ENCODE results near the gene ETV5. TPM values are rescaled to one million over a fixed set of nuclear protein-coding genes. Genes with fewer than 3 reads are reported as not detected.

The ETV5 gene
- total RNA-seq, 8 experiments from 2014 or later, result 4.0 to 36.7 (median 10.8) TPM

- Histone ChIP-seq H3K27ac (no peak overlapping the region), H3K4me1 (replicated peaks in 1 of 2) (peaks cover 0 to 2% of the 10 kb centered on the region in 2 donors), H3K4me3 (no peak overlapping the region)
- in situ Hi-C loops (cut with MboI; ENCODE audit: low pct_unique_long_range_greater_than_20kb in 2 of 9, low sequenced_read_pairs in 9 of 9, unreplicated experiment in 9 of 9), result loop anchor here in 1 of 9 experiments (25.0 kb wide), 1 partner anchor 131 kb away; no protein-coding TSS in a partner anchor
- ATAC-seq (replicated peaks in 6 of 8), result no peak
- 68 to 100% (median 90%) methylated on average over 1 to 5 of the region's 5 CpGs; no CpG with 5 or more reads in 3 of the 10 experiments for WGBS, 10 experiments
Observed at GRCh38 chr3:186118692-186119091, 9.8 kb upstream of the ETV5 start.

GRCh38 chr3:186117521-186118134 is 8.7 kb upstream of the ETV5 start:
- no peak for ATAC-seq (replicated peaks in 6 of 8)
- 57 to 100% (median 86%) methylated on average over 1 to 3 of the region's 3 CpGs; no CpG with 5 or more reads in 6 of the 10 experiments for WGBS, 10 experiments
- H3K4me1 ChIP-seq (replicated peaks in 1 of 2), result no peaks in the 10 kb centered on the region
- in situ Hi-C loops (cut with MboI; ENCODE audit: low pct_unique_long_range_greater_than_20kb in 2 of 9, low sequenced_read_pairs in 9 of 9, unreplicated experiment in 9 of 9), result loop anchor here in 1 of 9 experiments (25.0 kb wide), 1 partner anchor 130 kb away; no protein-coding TSS in a partner anchor
- H3K4me3 ChIP-seq, result no peak overlapping the region
- H3K27ac ChIP-seq, result no peak overlapping the region

- ATAC-seq (replicated peaks in 6 of 8), result no peak
- 18 to 92% (median 73%) methylated on average over 1 to 8 of the region's 15 CpGs; no CpG with 5 or more reads in 2 of the 10 experiments for WGBS, 10 experiments
- Histone ChIP-seq H3K4me1 (replicated peaks in 1 of 2) (peaks cover under 1% of the 10 kb centered on the region in 2 donors), H3K27ac (no peak overlapping the region), H3K4me3 (no peak overlapping the region)
- in situ Hi-C loops (cut with MboI; ENCODE audit: low pct_unique_long_range_greater_than_20kb in 2 of 9, low sequenced_read_pairs in 9 of 9, unreplicated experiment in 9 of 9), result loop anchor here in 1 of 9 experiments (25.0 kb wide), 1 partner anchor 128 kb away; no protein-coding TSS in a partner anchor
Observed at GRCh38 chr3:186115239-186115996, 6.5 kb upstream of the ETV5 start.

GRCh38 chr3:186110975-186111974 is 2.4 kb upstream of the ETV5 start:
- in situ Hi-C loops (cut with MboI; ENCODE audit: low pct_unique_long_range_greater_than_20kb in 2 of 9, low sequenced_read_pairs in 9 of 9, unreplicated experiment in 9 of 9), result loop anchor here in 1 of 9 experiments (25.0 kb wide), 1 partner anchor 124 kb away; no protein-coding TSS in a partner anchor
- no peak overlapping the region for H3K27ac ChIP-seq
- peaks cover 5 to 8% of the 10 kb centered on the region in 2 donors for H3K4me1 ChIP-seq (replicated peaks in 1 of 2)
- no peak for ATAC-seq (replicated peaks in 6 of 8)
- WGBS, 10 experiments, result 72 to 100% (median 83%) methylated on average over 1 to 10 of the region's 12 CpGs
- no peak overlapping the region for H3K4me3 ChIP-seq

- no peak for ATAC-seq (replicated peaks in 6 of 8)
- 0 to 60% (median 14%) methylated on average over 4 to 15 of the region's 35 CpGs; no CpG with 5 or more reads in 1 of the 10 experiments for WGBS, 10 experiments
- H3K27ac ChIP-seq, result no peak overlapping the region
- H3K4me3 ChIP-seq, result peak overlapping the region; percentile 32 to 45 (median 44)
- H3K4me1 ChIP-seq (replicated peaks in 1 of 2), result peaks cover 5 to 8% of the 10 kb centered on the region in 2 donors
- in situ Hi-C loops (cut with MboI; ENCODE audit: low pct_unique_long_range_greater_than_20kb in 2 of 9, low sequenced_read_pairs in 9 of 9, unreplicated experiment in 9 of 9), result loop anchor here in 2 of 9 experiments (10.0 to 25.0 kb wide), 2 partner anchors 123 to 125 kb away; no protein-coding TSS in a partner anchor
Observed at GRCh38 chr3:186109897-186110803, 1.3 kb upstream of the ETV5 start.

GRCh38 chr3:186108106-186108940 is 566 bp downstream of the ETV5 start:
- WGBS, 10 experiments, result no CpG with 5 or more reads among the region's 69 CpGs
- H3K4me3 ChIP-seq, result peak overlapping the region; percentile 52 to 75 (median 69)
- peak; percentile 11 to 37 (median 18) for ATAC-seq (replicated peaks in 6 of 8)
- in situ Hi-C loops (cut with MboI; ENCODE audit: low pct_unique_long_range_greater_than_20kb in 2 of 9, low sequenced_read_pairs in 9 of 9, unreplicated experiment in 9 of 9), result loop anchor here in 2 of 9 experiments (10.0 to 25.0 kb wide), 2 partner anchors 121 to 124 kb away; no protein-coding TSS in a partner anchor
- peak overlapping the region; percentile 55 to 77 for H3K27ac ChIP-seq
- H3K4me1 ChIP-seq (replicated peaks in 1 of 2), result peaks cover 16 to 19% of the 10 kb centered on the region in 2 donors

GRCh38 chr3:186107215-186108105 is 1.4 kb downstream of the ETV5 start:
- in situ Hi-C loops (cut with MboI; ENCODE audit: low pct_unique_long_range_greater_than_20kb in 2 of 9, low sequenced_read_pairs in 9 of 9, unreplicated experiment in 9 of 9), result loop anchor here in 2 of 9 experiments (10.0 to 25.0 kb wide), 2 partner anchors 120 to 123 kb away; no protein-coding TSS in a partner anchor
- WGBS, 10 experiments, result 0 to 71% (median 3%) methylated on average over 4 to 13 of the region's 45 CpGs
- H3K4me3 ChIP-seq, result peak overlapping the region; percentile 52 to 75 (median 69)
- H3K4me1 ChIP-seq (replicated peaks in 1 of 2), result peaks cover 16 to 27% of the 10 kb centered on the region in 2 donors
- peak; percentile 2 to 32 (median 17) for ATAC-seq (replicated peaks in 6 of 8)
- no peak overlapping the region for H3K27ac ChIP-seq

- Histone ChIP-seq H3K4me1 (replicated peaks in 1 of 2) (peaks cover 16 to 27% of the 10 kb centered on the region in 2 donors), H3K4me3 (no peak overlapping the region), H3K27ac (no peak overlapping the region)
- ATAC-seq (replicated peaks in 6 of 8), result no peak
- in situ Hi-C loops (cut with MboI; ENCODE audit: low pct_unique_long_range_greater_than_20kb in 2 of 9, low sequenced_read_pairs in 9 of 9, unreplicated experiment in 9 of 9), result loop anchor here in 2 of 9 experiments (10.0 to 25.0 kb wide), 2 partner anchors 118 to 121 kb away; no protein-coding TSS in a partner anchor
- 29 to 100% (median 67%) methylated on average over 2 to 6 of the region's 6 CpGs for WGBS, 10 experiments
Observed at GRCh38 chr3:186105543-186105942, 3.3 kb downstream of the ETV5 start.

- no peak overlapping the region for H3K27ac ChIP-seq
- in situ Hi-C loops (cut with MboI; ENCODE audit: low pct_unique_long_range_greater_than_20kb in 2 of 9, low sequenced_read_pairs in 9 of 9, unreplicated experiment in 9 of 9), result loop anchor here in 2 of 9 experiments (10.0 to 25.0 kb wide), 2 partner anchors 115 to 118 kb away; no protein-coding TSS in a partner anchor
Observed at GRCh38 chr3:186102687-186103086, 6.2 kb downstream of the ETV5 start.

GRCh38 chr3:186100398-186100797 is 8.5 kb downstream of the ETV5 start:
- H3K4me1 ChIP-seq (replicated peaks in 1 of 2), result peaks cover 27 to 56% of the 10 kb centered on the region in 2 donors
- in situ Hi-C loops (cut with MboI; ENCODE audit: low pct_unique_long_range_greater_than_20kb in 2 of 9, low sequenced_read_pairs in 9 of 9, unreplicated experiment in 9 of 9), result loop anchor here in 2 of 9 experiments (10.0 to 25.0 kb wide), 2 partner anchors 113 to 116 kb away; no protein-coding TSS in a partner anchor
- no peak overlapping the region for H3K4me3 ChIP-seq
- WGBS, 10 experiments, result 84 to 100% (median 93%) methylated on average over 1 to 3 of the region's 3 CpGs
- no peak overlapping the region for H3K27ac ChIP-seq
- ATAC-seq (replicated peaks in 6 of 8), result no peak

More at GRCh38 chr3:186102687-186103086, 6.2 kb downstream of the ETV5 start:
- ATAC-seq (replicated peaks in 6 of 8), result peak in 1 of 8 experiments; percentile 14
- H3K4me1 ChIP-seq (replicated peaks in 1 of 2), result peaks cover 12 to 38% of the 10 kb centered on the region in 2 donors
- H3K4me3 ChIP-seq, result no peak overlapping the region
- WGBS, 10 experiments, result 13 to 69% (median 23%) methylated on average over 1 to 4 of the region's 4 CpGs; no CpG with 5 or more reads in 1 of the 10 experiments

All from motor neuron (in vitro differentiated cells).